DMS114 treated with DMSO at 0.1 percent for 48 hours (cell line): ENCODE measurements around the gene NAT10.

Experiments
- DNase-seq: peaks from one replicate; lab custom pipeline; 2025; ENCODE audit not compliant: unreplicated experiment; lab: John Stamatoyannopoulos, UW

NAT10 gene

GRCh38 chr11:34148504-34149165 lies 43.2 kb downstream of the NAT10 start:
- DNase-seq: no peak

GRCh38 chr11:34149274-34149673 lies 43.8 kb downstream of the NAT10 start:
- no peak for DNase-seq

GRCh38 chr11:34149786-34150185 lies 44.4 kb downstream of the NAT10 start:
- no peak for DNase-seq

- no peak for DNase-seq
Measured at GRCh38 chr11:34150494-34151151, 45.2 kb downstream of the NAT10 start.

- DNase-seq: no peak
Measured at GRCh38 chr11:34151166-34151565, 45.7 kb downstream of the NAT10 start.

- no peak for DNase-seq
Measured at GRCh38 chr11:34151916-34152845, 46.8 kb downstream of the NAT10 start.

GRCh38 chr11:34154059-34154875 lies 48.8 kb downstream of the NAT10 start:
- no peak for DNase-seq

GRCh38 chr11:34155057-34155756 lies 49.8 kb downstream of the NAT10 start:
- DNase-seq: no peak

GRCh38 chr11:34155757-34156062 lies 50.3 kb downstream of the NAT10 start:
- DNase-seq: no peak

GRCh38 chr11:34157163-34157562 lies 51.7 kb downstream of the NAT10 start:
- DNase-seq: no peak

GRCh38 chr11:34158661-34159060 lies 53.2 kb downstream of the NAT10 start:
- DNase-seq: no peak

- no peak for DNase-seq
Measured at GRCh38 chr11:34160049-34160721, 54.8 kb downstream of the NAT10 start.

- no peak for DNase-seq
Measured at GRCh38 chr11:34160791-34161190, 55.4 kb downstream of the NAT10 start.

- no peak for DNase-seq
Measured at GRCh38 chr11:34161361-34161760, 55.9 kb downstream of the NAT10 start.

GRCh38 chr11:34161812-34162492 lies 56.5 kb downstream of the NAT10 start:
- DNase-seq: no peak

- DNase-seq: no peak
Measured at GRCh38 chr11:34162493-34162820, 57.0 kb downstream of the NAT10 start.

GRCh38 chr11:34162856-34163255 lies 57.4 kb downstream of the NAT10 start:
- DNase-seq: no peak

- DNase-seq: no peak
Measured at GRCh38 chr11:34165121-34165520, 59.7 kb downstream of the NAT10 start.

GRCh38 chr11:34165786-34166555 lies 60.5 kb downstream of the NAT10 start:
- no peak for DNase-seq
